Activated effector memory CD4-positive, alpha-beta T cell treated with Interleukin-2 at 50 U/mL for 16 hours (primary cell): Measurements from ENCODE around the gene OR10G8.
"Not testable (repeated sequence)": the region's sequence is repeated elsewhere in the genome, so short reads cannot be mapped to it uniquely, and the experiment has no call there.

Experiments used
- DNase-seq: peaks from one replicate; pipeline ENCODE4 v3.0.0-alpha.2; 2020

Gene OR10G8, protein sequence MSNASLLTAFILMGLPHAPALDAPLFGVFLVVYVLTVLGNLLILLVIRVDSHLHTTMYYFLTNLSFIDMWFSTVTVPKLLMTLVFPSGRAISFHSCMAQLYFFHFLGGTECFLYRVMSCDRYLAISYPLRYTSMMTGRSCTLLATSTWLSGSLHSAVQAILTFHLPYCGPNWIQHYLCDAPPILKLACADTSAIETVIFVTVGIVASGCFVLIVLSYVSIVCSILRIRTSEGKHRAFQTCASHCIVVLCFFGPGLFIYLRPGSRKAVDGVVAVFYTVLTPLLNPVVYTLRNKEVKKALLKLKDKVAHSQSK

DNA sequence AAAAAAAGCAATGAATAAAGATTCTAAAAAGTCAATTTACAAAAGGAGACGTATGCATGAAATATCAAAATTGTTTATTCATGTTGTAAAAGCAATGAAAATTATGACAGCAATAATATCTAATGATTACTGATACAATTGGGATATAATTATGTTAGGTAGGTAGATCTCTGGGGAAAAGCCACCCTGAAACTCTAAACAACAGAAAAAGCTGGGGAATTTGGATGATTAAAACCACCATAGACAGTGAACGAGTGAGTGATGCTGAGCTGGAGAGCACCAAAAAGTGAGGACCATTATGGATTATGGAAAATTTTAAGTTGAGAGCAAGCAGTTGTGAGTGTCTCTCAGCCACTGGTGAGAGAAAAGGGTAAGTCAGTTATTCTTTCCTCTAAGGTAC, at the start of gene OR10G8:
Gene OR10G8, plus strand, starts transcription at position 301 of the 400 bp plus-strand sequence. CDS start 2,825 bp downstream, outside the sequence.
- no peak for DNase-seq

GRCh38 chr11:123977731-123978347, 48.8 kb upstream of the OR10G8 start, which contains the start of gene OR10S1:
OR10S1 (minus strand) TSS chr11:123977781; CDS start chr11:123977664, 117 bp downstream.
- no peak for DNase-seq

DNA sequence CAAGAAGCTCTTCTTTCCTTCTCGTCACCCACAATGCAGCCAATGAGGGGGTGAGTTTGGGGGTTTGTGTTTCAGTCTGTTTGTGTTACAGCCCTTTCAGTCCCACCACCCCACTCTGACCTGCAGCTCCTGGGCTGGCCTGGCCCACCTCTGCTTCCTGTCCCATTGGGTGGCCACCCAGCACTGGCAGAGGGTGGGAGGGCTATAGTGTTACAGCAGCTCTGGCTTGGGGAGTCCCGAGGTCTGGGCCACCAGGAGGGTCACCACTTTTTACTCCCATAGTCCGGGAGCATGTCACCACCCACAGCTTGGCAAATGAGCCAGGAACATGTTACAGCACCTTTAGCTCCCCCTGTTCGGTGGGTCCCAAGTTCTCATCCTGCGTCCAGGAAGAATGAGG, 47.3 kb upstream of the OR10G8 start:
- no peak for DNase-seq

- no peak for DNase-seq
These were observed 31.5 kb upstream of the OR10G8 start, which contains the start of gene OR10G6 for GRCh38 chr11:123995119-123995518. OR10G6 (minus strand) TSS chr11:123995161; CDS start chr11:123995161, 0 bp downstream.

DNA sequence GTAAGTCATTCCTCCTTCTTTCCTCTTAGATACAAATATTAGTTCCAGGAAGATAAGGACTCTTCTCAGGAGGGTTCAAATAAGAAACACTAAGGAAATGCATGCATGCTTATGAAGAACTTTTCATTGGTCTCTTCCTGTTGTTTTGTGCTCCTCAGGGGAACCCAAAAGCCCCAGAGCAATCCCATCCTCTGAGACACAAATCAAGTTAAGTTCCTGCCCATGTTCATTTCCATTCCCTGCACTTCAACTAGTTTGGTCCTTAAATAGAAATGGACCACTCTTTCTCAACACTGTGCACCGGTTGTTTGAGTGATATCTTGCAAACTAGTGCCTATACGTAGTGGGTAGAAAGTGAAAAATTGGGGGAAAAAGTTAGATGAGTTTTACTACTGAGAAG, 13.9 kb upstream of the OR10G8 start, which contains the start of gene OR10G4:
Gene OR10G4, plus strand, starts transcription at position 301 of the 400 bp plus-strand sequence. CDS start 2,578 bp downstream, outside the sequence.
- no peak for DNase-seq

GRCh38 chr11:124015837-124016236, 10.8 kb upstream of the OR10G8 start:
- not testable (repeated sequence) for DNase-seq

GRCh38 chr11:124036666-124037065, 10.1 kb downstream of the OR10G8 start:
- no peak for DNase-seq

DNA sequence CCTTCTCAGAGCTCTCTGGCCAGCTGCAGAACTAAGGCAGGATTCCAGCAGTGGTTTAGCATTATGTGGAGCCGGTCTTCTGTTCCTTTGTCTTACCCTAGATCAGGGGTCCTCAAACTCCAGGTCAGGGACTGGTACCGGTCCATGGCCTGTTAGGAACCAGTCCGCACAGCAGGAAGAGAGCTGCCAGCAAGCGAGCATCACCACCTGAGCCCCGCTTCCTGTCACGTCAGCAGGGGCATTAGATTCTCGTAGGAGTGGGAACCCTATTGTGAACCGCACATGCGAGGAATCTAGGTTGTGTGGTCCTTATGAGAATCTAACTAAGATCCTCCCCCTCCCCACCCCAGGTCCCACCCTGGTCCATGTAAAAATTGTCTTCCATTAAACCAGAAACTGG, 13.0 kb downstream of the OR10G8 start:
- DNase-seq = no peak

DNA sequence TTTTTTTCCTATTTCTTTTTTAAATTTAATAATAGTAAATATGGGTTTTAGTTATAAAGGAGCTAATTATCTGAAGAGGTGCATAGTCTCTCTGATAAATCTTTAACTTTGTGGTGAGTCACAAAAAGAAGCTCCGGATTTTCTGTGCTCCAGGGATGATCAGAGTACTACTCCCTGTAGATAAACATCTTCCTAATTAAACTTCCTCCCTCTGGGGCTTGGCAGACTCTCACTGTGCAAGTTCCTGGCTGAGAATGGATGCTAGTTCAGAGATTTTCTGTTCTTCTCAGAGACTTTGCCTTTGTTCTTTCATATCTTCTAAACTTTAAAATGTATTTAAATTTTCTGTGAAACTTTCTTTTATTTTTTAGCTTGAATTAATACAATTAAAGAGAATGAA, 14.7 kb downstream of the OR10G8 start, which contains the start of gene OR10G7:
Gene OR10G7, minus strand, starts transcription at position 72 of the 400 bp plus-strand sequence. CDS start 2,324 bp downstream, outside the sequence.
- DNase-seq = no peak

DNA sequence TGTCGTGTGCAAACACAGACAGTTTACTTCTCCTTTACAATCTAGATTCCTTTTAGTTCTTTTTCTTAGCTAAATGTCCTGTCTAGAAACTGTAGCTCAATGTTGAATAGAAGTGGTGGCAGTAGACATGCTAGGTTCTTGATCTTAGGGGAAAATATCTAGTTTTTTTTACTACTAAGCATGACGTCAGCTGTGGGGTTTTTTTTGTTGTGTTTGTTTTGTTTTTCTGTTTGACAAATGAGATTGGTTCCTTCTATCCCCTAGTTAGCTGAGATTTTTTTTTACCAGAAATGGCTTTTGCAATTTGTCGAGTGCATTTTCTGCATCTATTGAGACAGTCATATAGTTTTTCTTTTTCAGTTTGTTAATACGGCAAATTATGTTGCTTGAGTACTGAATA, 16.8 kb downstream of the OR10G8 start:
- DNase-seq = no peak

DNA sequence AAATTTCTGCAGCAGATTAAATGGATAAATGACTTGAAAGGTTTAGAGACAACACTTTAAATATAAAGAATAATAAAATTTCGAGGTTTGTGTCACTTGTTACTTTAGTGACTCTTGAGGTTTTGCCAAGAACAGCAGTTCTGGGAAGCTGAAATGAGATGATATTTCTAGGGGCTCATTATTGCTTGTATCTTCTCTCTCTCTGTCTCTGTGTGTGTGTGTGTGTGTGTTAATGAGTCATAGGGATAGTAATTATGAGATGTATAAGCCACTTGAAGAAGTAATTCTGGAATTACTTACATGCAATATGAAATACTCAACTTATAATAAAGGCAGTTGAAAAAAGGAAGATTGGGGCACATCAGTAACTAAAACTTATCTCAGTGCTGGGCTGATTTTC, 24.1 kb downstream of the OR10G8 start:
- DNase-seq = no peak

DNA sequence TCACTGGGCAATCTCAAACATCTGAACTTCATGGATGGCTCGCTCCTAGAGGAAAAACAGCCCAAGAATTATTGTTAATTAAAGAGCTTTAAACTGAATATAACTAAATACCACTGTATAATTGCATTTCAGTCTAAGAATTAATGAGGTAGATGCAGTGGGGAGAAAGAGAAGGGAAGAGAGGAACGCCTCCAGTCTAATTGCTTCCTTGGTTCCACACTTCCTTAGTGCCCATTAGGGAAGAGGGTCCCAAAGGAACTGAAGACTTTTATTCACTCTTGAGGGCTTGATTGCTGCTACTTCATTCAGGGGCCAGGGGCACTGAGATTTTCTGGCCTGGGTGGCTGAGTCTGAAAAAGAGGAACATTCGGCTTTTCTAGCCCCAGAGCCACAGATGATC, 26.4 kb downstream of the OR10G8 start:
- DNase-seq = no peak

DNA sequence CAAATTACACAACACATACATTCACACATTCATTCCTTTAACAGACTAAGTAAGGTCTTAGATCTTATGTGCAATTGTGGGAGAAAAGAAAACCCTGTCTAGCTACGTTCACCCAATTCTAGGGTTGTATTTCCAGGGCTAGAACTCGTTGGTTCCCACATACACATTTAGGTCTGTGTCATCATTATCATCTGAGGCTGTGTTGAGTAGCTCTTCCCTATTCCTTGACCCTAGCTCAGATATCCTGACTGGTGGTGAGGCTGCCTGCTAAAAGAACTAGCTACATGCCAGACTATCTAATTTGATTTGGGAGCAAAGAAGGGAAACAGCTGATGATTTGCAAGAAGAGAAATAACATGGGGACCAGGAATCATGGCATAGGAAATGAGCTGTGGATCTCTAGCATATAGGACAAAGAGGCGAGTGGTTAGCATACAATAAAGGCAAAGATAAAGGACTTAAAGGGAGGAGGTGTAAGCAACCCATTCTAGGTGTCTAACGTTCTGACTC, 42.1 kb downstream of the OR10G8 start:
- no peak for DNase-seq

DNA sequence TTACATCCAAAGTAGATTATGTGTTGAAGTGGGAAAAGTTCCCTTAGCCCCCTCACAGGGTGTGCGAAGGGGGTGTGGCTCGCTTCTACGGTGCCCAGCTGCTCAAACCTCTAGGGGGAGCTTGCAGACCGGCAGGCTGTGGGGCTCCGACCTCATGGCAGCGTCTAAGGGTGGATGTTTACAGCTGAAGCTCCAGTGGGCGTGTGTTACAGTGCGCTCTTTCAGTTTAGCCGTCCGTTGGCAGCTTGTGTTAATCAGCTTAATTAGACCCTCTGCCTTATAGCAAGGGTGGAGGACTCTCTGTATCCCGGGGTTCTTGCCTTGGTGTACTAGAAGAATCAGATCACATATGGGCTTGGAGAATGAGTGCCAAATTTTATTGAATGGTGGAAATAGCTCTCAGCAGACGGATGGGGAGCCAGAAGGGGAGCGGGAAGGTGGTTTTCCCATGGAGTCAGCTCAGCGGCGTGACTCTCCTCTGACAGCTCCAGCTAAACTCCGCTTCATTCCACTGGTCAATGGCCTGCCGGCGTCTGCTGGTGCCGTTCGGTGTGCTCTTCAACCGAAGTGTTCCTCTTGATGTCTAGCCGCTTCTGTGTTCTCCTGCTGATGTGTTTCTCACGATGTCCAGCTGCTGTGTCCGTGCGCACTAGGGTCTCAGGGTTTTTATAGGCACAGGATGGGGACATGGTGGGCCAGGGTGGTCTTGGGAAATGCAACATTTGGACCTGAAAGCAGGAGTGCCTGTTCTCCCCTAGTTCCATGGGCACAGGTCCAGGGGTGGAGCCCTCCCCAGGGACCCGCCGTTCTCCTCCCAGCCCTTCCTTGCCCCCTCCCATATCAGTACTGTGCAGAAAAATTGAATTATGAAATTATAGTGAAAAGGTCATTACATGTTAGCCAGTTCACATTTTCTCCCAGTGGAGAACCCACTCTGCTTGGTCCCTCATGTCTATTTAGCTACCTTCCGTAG, 43.1 kb downstream of the OR10G8 start:
- no peak for DNase-seq

- peak; percentile 14 for DNase-seq
These were observed 44.5 kb downstream of the OR10G8 start for GRCh38 chr11:124070915-124071622.

DNA sequence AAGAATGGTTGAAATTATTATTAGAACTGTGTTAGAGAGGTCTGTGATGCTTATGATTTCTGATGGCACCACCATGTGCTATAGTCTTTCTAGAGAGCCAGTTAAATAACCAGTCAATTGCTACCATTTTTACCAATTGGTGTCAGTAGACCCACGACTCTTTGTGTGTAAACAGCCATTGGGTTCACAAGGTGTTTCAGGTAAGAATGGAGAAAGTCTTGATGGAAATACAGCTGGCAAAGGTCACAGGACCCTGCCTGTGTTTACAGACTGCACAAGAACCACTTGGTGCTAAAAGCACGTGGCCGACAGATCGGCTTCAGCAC, 45.0 kb downstream of the OR10G8 start:
- no peak for DNase-seq

DNA sequence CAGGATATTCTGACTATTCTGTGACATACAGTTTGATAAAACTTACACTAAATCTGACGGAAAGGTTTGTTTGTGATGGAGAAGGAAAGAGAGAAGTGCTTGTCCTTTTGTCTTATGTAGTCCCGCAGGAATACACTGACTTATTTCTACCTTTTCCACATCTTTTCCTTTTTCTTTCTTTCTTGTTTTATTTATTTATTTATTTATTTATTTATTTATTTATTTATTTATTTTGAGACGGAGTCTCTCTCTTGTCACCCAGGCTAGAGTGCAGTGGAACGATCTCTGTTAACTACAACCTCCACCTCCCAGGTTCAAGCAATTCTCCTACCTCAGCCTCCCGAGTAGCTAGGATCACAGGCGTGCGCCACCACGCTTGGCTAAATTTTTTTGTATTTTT, 45.5 kb downstream of the OR10G8 start:
- no peak for DNase-seq

DNA sequence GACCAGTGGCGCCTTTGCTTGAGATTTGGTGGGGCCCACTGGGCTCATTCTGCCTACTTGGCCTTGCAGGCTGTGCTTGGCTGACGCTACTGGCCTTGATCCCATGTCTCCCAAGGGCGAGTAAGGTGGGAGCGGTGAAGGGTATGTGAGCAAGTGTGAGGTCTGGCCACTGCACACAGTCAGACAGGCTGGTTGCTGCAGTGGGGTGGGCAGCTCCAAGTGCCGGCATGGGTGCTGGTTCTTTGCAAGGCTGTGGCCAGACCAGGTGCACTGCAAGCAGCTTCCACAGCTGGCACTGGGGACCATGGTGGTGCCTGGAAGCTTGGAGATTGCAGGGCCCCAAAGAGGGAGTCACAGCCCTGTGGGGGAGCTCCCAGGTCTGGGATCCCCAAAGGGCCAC, 48.0 kb downstream of the OR10G8 start:
- no peak for DNase-seq

- no peak for DNase-seq
These were observed 48.9 kb downstream of the OR10G8 start for GRCh38 chr11:124075492-124075840.

GRCh38 chr11:124075841-124076651, 49.4 kb downstream of the OR10G8 start:
- no peak for DNase-seq

DNA sequence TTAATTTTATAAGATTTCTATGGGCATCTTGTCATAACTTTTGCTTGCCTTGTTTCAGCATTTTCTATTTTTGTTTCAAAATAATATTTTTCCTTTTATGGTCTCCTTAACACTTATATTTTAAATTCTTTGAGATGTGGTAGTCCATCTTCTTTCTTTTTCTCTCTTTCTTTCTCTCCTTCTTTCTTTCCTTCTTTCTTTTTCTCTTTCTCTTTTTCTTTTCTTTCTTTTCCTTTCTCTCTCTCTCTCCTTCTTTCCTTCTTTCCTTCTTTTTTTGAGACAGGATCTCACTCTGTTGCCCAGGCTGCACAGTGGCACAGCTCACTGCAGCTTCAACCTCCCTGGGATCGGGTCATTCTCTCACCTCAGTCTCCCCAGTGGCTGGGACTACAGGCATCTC, 50.7 kb downstream of the OR10G8 start:
- DNase-seq = no peak
